Measurements from ENCODE around the gene SLC30A10. TPM values are rescaled to one million over a fixed set of nuclear protein-coding genes. Genes with fewer than 3 reads are reported as not detected.

Gene SLC30A10
- total and polyA plus RNA-seq, 2 of the 13 experiments (the other 11 are each of a cell fraction or from before 2014, with no cell fraction given), result 20.9 to 30.2 TPM

- no peak overlapping the region for H3K9ac ChIP-seq (ENCODE audit: insufficient read depth, low read depth, low read length)
- H3K27me3 ChIP-seq (ENCODE audit: control insufficient read depth in 1 of 2, insufficient read depth in 2 of 2, low read length in 2 of 2), result no peaks in the 10 kb centered on the region
- no peaks in the 10 kb centered on the region for H3K4me1 ChIP-seq (ENCODE audit: insufficient read depth, low read length)
- no peak overlapping the region for H3K4me3 ChIP-seq (replicated peaks in 1 of 3; ENCODE audit: insufficient read depth in 1 of 3, low read depth in 2 of 3, low read length in 3 of 3)
- H3K27ac ChIP-seq (ENCODE audit: extremely low read length, insufficient read depth, low read length), result no peak overlapping the region
- CTCF ChIA-PET (ENCODE audit: low intra/inter-chr PET ratio, low total read pairs), result no interaction called here
- peaks cover 0 to 53% of the 10 kb centered on the region in 2 experiments; a peak in 3 of 5 replicates for H3K36me3 ChIP-seq (replicated peaks in 1 of 2; ENCODE audit: control insufficient read depth in 1 of 2, insufficient read depth in 2 of 2, low read length in 2 of 2)
- WGBS (ENCODE audit: low lambda C conversion rate), result 85% methylated on average over 1 of the region's 1 CpG
- TF ChIP-seq HNF4A (CRISPR knock-in tag; IDR thresholded peaks at IDR 0.05), result no peak
- in situ Hi-C loops (cut with HindIII; ENCODE audit: extremely low pct_ligation_motif_present, low pct_unique_long_range_greater_than_20kb), result no loop called here
- BruUV-seq (replicated peaks), result no TSS peak
- intact Hi-C loops (cut with micrococcal nuclease; ENCODE audit: unreplicated experiment), result no loop called here
- DNase-seq (ENCODE audit: low spot score) (no peak), FAIRE-seq (no peak), ATAC-seq (no peak)
- no peaks in the 10 kb centered on the region for H3K9me3 ChIP-seq (ENCODE audit: low read length)
- POLR2A ChIA-PET, result no interaction called here
- no peaks in the 10 kb centered on the region for H4K20me1 ChIP-seq (ENCODE audit: insufficient read depth, low read length)
- no peaks in the 10 kb centered on the region for H3K79me2 ChIP-seq (ENCODE audit: insufficient read depth, low read length)
- no peak overlapping the region for H2AFZ ChIP-seq (ENCODE audit: low read length)
- H3K4me2 ChIP-seq (ENCODE audit: low read depth, low read length), result no peak overlapping the region
Observed at GRCh38 chr1:219917281-219917680, 11.1 kb downstream of the SLC30A10 start.

GRCh38 chr1:219916257-219916656, 12.1 kb downstream of the SLC30A10 start:
- H2AFZ ChIP-seq (ENCODE audit: low read length), result no peak overlapping the region
- WGBS (ENCODE audit: low lambda C conversion rate), result 97% methylated on average over 1 of the region's 1 CpG
- no peak for ATAC-seq
- no peaks in the 10 kb centered on the region for H3K27me3 ChIP-seq (ENCODE audit: control insufficient read depth in 1 of 2, insufficient read depth in 2 of 2, low read length in 2 of 2)
- in situ Hi-C loops (cut with HindIII; ENCODE audit: extremely low pct_ligation_motif_present, low pct_unique_long_range_greater_than_20kb), result no loop called here
- POLR2A ChIA-PET, result no interaction called here
- no peaks in the 10 kb centered on the region for H3K79me2 ChIP-seq (ENCODE audit: insufficient read depth, low read length)
- no peak overlapping the region for H3K27ac ChIP-seq (ENCODE audit: extremely low read length, insufficient read depth, low read length)
- no peak for DNase-seq (ENCODE audit: low spot score)
- CTCF ChIA-PET (ENCODE audit: low intra/inter-chr PET ratio, low total read pairs), result no interaction called here
- H3K4me2 ChIP-seq (ENCODE audit: low read depth, low read length), result no peak overlapping the region
- no TSS peak for BruUV-seq (replicated peaks)
- no peaks in the 10 kb centered on the region for H4K20me1 ChIP-seq (ENCODE audit: insufficient read depth, low read length)
- H3K9me3 ChIP-seq (ENCODE audit: low read length), result no peaks in the 10 kb centered on the region
- H3K4me1 ChIP-seq (ENCODE audit: insufficient read depth, low read length), result no peaks in the 10 kb centered on the region
- no peak overlapping the region for H3K4me3 ChIP-seq (replicated peaks in 1 of 3; ENCODE audit: insufficient read depth in 1 of 3, low read depth in 2 of 3, low read length in 3 of 3)
- intact Hi-C loops (cut with micrococcal nuclease; ENCODE audit: unreplicated experiment), result no loop called here
- FAIRE-seq, result no peak
- H3K36me3 ChIP-seq (replicated peaks in 1 of 2; ENCODE audit: control insufficient read depth in 1 of 2, insufficient read depth in 2 of 2, low read length in 2 of 2), result peaks cover 0 to 51% of the 10 kb centered on the region in 2 experiments; a peak in 3 of 5 replicates
- H3K9ac ChIP-seq (ENCODE audit: insufficient read depth, low read depth, low read length), result no peak overlapping the region
- TF ChIP-seq EEA1 (CRISPR knock-in tag; IDR thresholded peaks at IDR 0.05; ENCODE audit: borderline replicate concordance), result no peak
- peak; percentile 66 for TF ChIP-seq ATF7 (IDR thresholded peaks at IDR 0.05)
- no peak for TF ChIP-seq ATF7 (CRISPR knock-in tag; IDR thresholded peaks at IDR 0.05)
- TF ChIP-seq, protein P1, sequence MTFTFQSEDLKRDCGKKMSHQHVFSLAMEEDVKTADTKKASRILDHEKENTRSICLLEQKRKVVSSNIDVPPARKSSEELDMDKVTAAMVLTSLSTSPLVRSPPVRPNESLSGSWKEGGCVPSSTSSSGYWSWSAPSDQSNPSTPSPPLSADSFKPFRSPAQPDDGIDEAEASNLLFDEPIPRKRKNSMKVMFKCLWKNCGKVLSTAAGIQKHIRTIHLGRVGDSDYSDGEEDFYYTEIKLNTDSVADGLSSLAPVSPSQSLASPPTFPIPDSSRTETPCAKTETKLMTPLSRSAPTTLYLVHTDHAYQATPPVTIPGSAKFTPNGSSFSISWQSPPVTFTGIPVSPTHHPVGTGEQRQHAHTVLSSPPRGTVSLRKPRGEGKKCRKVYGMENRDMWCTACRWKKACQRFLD (CRISPR knock-in tag; IDR thresholded peaks at IDR 0.05; ENCODE audit: borderline replicate concordance), result no peak
